WTC11 (cell line): Measurements from ENCODE around the gene DHDDS. TPM values are rescaled to one million over a fixed set of nuclear protein-coding genes. Genes with fewer than 3 reads are reported as not detected.

Experiments
- ATF1 ChIP-seq: sonication (generic); formaldehyde crosslinking; IDR thresholded peaks from 2 replicates; pipeline ENCODE4 v1.8.1; 2023; ENCODE audit warnings: mild to moderate bottlenecking, moderate library complexity, missing genetic modification reagents
- CBFB ChIP-seq: sonication (generic); formaldehyde crosslinking; IDR thresholded peaks from 2 replicates; pipeline ENCODE4 v1.8.1; 2022; ENCODE audit warnings: mild to moderate bottlenecking, low read depth, missing genetic modification reagents
- ELF4 ChIP-seq: sonication (generic); formaldehyde crosslinking; IDR thresholded peaks from 2 replicates; pipeline ENCODE4 v1.8.1; 2022; ENCODE audit warnings: low read depth, mild to moderate bottlenecking, moderate library complexity, missing genetic modification reagents
- ETV6 ChIP-seq: sonication (generic); formaldehyde crosslinking; IDR thresholded peaks from 2 replicates; pipeline ENCODE4 v1.8.1; 2022; ENCODE audit warnings: mild to moderate bottlenecking, missing genetic modification reagents
- JUN ChIP-seq: sonication (generic); formaldehyde crosslinking; IDR thresholded peaks from 2 replicates; pipeline ENCODE4 v1.8.0; 2023; ENCODE audit warnings: mild to moderate bottlenecking, missing genetic modification reagents
- NFATC4 ChIP-seq: fragments of 250-450 bp; sonication (Bioruptor Pico); IDR thresholded peaks from 2 replicates; pipeline ENCODE4 v1.9.0; 2021; ENCODE audit warnings: mild to moderate bottlenecking
- NR2C2 ChIP-seq: sonication (generic); formaldehyde crosslinking; IDR thresholded peaks from 2 replicates; pipeline ENCODE4 v1.8.0; 2022; ENCODE audit warnings: mild to moderate bottlenecking, missing genetic modification reagents
- OVOL2 ChIP-seq: fragments of 250-450 bp; sonication (Bioruptor Pico); IDR thresholded peaks from 2 replicates; pipeline ENCODE4 v1.9.0; 2021; ENCODE audit warnings: mild to moderate bottlenecking, borderline replicate concordance
- PRRX2 ChIP-seq: fragments of 250-450 bp; sonication (Bioruptor Pico); IDR thresholded peaks from 2 replicates; pipeline ENCODE4 v1.8.0; 2021; ENCODE audit warnings: mild to moderate bottlenecking
- RELA ChIP-seq: sonication (generic); formaldehyde crosslinking; IDR thresholded peaks from 2 replicates; pipeline ENCODE4 v1.8.1; 2022; ENCODE audit warnings: missing genetic modification reagents, mild to moderate bottlenecking, borderline replicate concordance
- SOX15 ChIP-seq: fragments of 250-450 bp; sonication (Bioruptor Pico); IDR thresholded peaks from 2 replicates; pipeline ENCODE4 v1.9.0; 2021; ENCODE audit warnings: mild to moderate bottlenecking
- TEAD1 ChIP-seq: sonication (generic); formaldehyde crosslinking; IDR thresholded peaks from 2 replicates; pipeline ENCODE4 v1.8.0; 2022; ENCODE audit warnings: mild to moderate bottlenecking, missing genetic modification reagents
- ZBTB21 ChIP-seq: sonication (generic); formaldehyde crosslinking; IDR thresholded peaks from 2 replicates; pipeline ENCODE4 v1.8.1; 2023; ENCODE audit warnings: mild to moderate bottlenecking, missing genetic modification reagents, borderline replicate concordance
- ZNF138 ChIP-seq: sonication (generic); formaldehyde crosslinking; conservative IDR thresholded peaks from 2 replicates; pipeline ENCODE4 v1.8.1; 2022; ENCODE audit warnings: mild to moderate bottlenecking, moderate library complexity, missing genetic modification reagents
- ZNF416 ChIP-seq: fragments of 250-450 bp; sonication (Bioruptor Pico); IDR thresholded peaks from 2 replicates; pipeline ENCODE4 v1.9.0; 2021; ENCODE audit warnings: mild to moderate bottlenecking, inconsistent platforms
- total RNA-seq: library from RNA; stranded (reverse); gene quantifications from 3 replicates; pipeline ENCODE4 v1.2.3, GENCODE V29; 2021
- TF ChIP-seq, protein P1 (sequence below): sonication (generic); formaldehyde crosslinking; IDR thresholded peaks from 2 replicates; pipeline ENCODE4 v1.8.1; 2023; ENCODE audit warnings: mild to moderate bottlenecking, missing genetic modification reagents
- TF ChIP-seq, protein P2 (sequence below): fragments of 250-450 bp; sonication (Bioruptor Pico); IDR thresholded peaks from 2 replicates; pipeline ENCODE4 v1.9.0; 2021; ENCODE audit warnings: mild to moderate bottlenecking, borderline replicate concordance
- TF ChIP-seq, protein P3 (sequence below): sonication (generic); formaldehyde crosslinking; IDR thresholded peaks from 2 replicates; pipeline ENCODE4 v1.8.1; 2022; ENCODE audit warnings: low read depth, missing genetic modification reagents, borderline replicate concordance
- TF ChIP-seq, protein P4 (sequence below): fragments of 250-450 bp; sonication (Bioruptor Pico); IDR thresholded peaks from 2 replicates; pipeline ENCODE4 v2.1.2; 2022; ENCODE audit warnings: mild to moderate bottlenecking, moderate library complexity
- TF ChIP-seq, protein P5 (sequence below): sonication (generic); formaldehyde crosslinking; IDR thresholded peaks from 2 replicates; pipeline ENCODE4 v1.8.1; 2023; ENCODE audit warnings: mild to moderate bottlenecking, missing genetic modification reagents, moderate library complexity
- TF ChIP-seq, protein P6 (sequence below): fragments of 250-450 bp; sonication (Bioruptor Pico); IDR thresholded peaks from 2 replicates; pipeline ENCODE4 v1.9.0; 2021; ENCODE audit warnings: mild to moderate bottlenecking
- TF ChIP-seq, protein P7 (sequence below): fragments of 250-450 bp; sonication (Bioruptor Pico); IDR thresholded peaks from 2 replicates; pipeline ENCODE4 v1.8.0; 2021; ENCODE audit warnings: mild to moderate bottlenecking

Gene DHDDS
- total RNA-seq, 1 experiment from 2014 or later = 55.4 TPM

DNA sequence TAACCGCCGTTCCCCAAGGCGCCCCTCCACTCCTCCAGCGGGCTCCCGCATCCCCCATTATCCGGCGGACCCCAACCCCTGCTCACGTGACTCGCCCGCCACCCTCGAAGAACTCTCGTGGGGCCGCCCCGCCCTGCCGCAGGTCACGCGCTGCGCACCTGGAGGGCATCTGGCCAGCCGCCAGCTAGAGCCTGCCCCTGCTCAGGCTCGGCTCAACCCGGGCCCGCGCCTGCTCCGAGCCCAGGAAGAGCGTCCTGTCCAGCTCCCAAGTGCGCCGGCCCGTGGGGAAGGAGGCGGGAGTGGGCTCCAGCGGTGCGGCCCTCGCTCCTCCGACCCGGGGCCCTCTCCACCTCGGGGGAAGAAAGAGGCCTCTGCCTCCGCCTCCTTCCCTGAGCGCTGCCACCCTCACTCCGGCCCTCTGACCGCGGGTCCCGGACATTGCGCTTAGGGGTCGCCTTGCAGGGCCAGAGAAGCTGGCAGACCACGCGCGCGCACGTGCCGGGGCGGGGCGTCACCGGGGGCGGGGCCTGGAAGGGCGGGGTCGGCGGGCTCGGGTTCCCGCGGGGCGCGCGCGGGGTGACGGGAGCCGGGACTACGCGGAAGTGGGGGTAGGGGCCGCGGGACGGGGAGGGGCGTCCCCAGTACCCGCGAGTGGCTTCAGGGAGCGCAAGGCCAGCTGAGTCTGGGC lies 68.5 kb downstream of the DHDDS start (continued):
- TF ChIP-seq, protein P1, sequence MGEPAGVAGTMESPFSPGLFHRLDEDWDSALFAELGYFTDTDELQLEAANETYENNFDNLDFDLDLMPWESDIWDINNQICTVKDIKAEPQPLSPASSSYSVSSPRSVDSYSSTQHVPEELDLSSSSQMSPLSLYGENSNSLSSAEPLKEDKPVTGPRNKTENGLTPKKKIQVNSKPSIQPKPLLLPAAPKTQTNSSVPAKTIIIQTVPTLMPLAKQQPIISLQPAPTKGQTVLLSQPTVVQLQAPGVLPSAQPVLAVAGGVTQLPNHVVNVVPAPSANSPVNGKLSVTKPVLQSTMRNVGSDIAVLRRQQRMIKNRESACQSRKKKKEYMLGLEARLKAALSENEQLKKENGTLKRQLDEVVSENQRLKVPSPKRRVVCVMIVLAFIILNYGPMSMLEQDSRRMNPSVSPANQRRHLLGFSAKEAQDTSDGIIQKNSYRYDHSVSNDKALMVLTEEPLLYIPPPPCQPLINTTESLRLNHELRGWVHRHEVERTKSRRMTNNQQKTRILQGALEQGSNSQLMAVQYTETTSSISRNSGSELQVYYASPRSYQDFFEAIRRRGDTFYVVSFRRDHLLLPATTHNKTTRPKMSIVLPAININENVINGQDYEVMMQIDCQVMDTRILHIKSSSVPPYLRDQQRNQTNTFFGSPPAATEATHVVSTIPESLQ (CRISPR knock-in tag) = peak; percentile 65; the same call in 1 of the 2 replicates
- TF ChIP-seq PRRX2 = no peak
- TF ChIP-seq ELF4 = no peak
- TF ChIP-seq OVOL2 (CRISPR knock-in tag) = no peak
- no peak for TF ChIP-seq SOX15 (CRISPR knock-in tag)
- TF ChIP-seq, protein P2, sequence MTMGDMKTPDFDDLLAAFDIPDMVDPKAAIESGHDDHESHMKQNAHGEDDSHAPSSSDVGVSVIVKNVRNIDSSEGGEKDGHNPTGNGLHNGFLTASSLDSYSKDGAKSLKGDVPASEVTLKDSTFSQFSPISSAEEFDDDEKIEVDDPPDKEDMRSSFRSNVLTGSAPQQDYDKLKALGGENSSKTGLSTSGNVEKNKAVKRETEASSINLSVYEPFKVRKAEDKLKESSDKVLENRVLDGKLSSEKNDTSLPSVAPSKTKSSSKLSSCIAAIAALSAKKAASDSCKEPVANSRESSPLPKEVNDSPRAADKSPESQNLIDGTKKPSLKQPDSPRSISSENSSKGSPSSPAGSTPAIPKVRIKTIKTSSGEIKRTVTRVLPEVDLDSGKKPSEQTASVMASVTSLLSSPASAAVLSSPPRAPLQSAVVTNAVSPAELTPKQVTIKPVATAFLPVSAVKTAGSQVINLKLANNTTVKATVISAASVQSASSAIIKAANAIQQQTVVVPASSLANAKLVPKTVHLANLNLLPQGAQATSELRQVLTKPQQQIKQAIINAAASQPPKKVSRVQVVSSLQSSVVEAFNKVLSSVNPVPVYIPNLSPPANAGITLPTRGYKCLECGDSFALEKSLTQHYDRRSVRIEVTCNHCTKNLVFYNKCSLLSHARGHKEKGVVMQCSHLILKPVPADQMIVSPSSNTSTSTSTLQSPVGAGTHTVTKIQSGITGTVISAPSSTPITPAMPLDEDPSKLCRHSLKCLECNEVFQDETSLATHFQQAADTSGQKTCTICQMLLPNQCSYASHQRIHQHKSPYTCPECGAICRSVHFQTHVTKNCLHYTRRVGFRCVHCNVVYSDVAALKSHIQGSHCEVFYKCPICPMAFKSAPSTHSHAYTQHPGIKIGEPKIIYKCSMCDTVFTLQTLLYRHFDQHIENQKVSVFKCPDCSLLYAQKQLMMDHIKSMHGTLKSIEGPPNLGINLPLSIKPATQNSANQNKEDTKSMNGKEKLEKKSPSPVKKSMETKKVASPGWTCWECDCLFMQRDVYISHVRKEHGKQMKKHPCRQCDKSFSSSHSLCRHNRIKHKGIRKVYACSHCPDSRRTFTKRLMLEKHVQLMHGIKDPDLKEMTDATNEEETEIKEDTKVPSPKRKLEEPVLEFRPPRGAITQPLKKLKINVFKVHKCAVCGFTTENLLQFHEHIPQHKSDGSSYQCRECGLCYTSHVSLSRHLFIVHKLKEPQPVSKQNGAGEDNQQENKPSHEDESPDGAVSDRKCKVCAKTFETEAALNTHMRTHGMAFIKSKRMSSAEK (CRISPR knock-in tag) = no peak
- no peak for TF ChIP-seq NFATC4 (CRISPR knock-in tag)
- peak; percentile 78 for TF ChIP-seq ETV6 (CRISPR knock-in tag)
- TF ChIP-seq CBFB (CRISPR knock-in tag) = 0 out of 2 replicates have a peak, but pooled peaks have one; percentile 71
- TF ChIP-seq, protein P3, sequence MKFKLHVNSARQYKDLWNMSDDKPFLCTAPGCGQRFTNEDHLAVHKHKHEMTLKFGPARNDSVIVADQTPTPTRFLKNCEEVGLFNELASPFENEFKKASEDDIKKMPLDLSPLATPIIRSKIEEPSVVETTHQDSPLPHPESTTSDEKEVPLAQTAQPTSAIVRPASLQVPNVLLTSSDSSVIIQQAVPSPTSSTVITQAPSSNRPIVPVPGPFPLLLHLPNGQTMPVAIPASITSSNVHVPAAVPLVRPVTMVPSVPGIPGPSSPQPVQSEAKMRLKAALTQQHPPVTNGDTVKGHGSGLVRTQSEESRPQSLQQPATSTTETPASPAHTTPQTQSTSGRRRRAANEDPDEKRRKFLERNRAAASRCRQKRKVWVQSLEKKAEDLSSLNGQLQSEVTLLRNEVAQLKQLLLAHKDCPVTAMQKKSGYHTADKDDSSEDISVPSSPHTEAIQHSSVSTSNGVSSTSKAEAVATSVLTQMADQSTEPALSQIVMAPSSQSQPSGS (CRISPR knock-in tag) = no peak
- no peak for TF ChIP-seq ZNF416 (CRISPR knock-in tag)
- TF ChIP-seq, protein P4, sequence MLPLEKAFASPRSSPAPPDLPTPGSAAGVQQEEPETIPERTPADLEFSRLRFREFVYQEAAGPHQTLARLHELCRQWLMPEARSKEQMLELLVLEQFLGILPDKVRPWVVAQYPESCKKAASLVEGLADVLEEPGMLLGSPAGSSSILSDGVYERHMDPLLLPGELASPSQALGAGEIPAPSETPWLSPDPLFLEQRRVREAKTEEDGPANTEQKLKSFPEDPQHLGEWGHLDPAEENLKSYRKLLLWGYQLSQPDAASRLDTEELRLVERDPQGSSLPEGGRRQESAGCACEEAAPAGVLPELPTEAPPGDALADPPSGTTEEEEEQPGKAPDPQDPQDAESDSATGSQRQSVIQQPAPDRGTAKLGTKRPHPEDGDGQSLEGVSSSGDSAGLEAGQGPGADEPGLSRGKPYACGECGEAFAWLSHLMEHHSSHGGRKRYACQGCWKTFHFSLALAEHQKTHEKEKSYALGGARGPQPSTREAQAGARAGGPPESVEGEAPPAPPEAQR (CRISPR knock-in tag) = no peak
- no peak for TF ChIP-seq NR2C2 (CRISPR knock-in tag)
- TF ChIP-seq TEAD1 (CRISPR knock-in tag) = peak; percentile 85; the same call in 1 of the 2 replicates
- TF ChIP-seq ZBTB21 (CRISPR knock-in tag) = peak; percentile 83; the same call in 1 of the 2 replicates
- TF ChIP-seq, protein P5, sequence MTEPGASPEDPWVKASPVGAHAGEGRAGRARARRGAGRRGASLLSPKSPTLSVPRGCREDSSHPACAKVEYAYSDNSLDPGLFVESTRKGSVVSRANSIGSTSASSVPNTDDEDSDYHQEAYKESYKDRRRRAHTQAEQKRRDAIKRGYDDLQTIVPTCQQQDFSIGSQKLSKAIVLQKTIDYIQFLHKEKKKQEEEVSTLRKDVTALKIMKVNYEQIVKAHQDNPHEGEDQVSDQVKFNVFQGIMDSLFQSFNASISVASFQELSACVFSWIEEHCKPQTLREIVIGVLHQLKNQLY = peak; percentile 15; the same call in 1 of the 2 replicates
- TF ChIP-seq JUN (CRISPR knock-in tag) = 0 out of 2 replicates have a peak, but pooled peaks have one; percentile 52
- TF ChIP-seq, protein P6, sequence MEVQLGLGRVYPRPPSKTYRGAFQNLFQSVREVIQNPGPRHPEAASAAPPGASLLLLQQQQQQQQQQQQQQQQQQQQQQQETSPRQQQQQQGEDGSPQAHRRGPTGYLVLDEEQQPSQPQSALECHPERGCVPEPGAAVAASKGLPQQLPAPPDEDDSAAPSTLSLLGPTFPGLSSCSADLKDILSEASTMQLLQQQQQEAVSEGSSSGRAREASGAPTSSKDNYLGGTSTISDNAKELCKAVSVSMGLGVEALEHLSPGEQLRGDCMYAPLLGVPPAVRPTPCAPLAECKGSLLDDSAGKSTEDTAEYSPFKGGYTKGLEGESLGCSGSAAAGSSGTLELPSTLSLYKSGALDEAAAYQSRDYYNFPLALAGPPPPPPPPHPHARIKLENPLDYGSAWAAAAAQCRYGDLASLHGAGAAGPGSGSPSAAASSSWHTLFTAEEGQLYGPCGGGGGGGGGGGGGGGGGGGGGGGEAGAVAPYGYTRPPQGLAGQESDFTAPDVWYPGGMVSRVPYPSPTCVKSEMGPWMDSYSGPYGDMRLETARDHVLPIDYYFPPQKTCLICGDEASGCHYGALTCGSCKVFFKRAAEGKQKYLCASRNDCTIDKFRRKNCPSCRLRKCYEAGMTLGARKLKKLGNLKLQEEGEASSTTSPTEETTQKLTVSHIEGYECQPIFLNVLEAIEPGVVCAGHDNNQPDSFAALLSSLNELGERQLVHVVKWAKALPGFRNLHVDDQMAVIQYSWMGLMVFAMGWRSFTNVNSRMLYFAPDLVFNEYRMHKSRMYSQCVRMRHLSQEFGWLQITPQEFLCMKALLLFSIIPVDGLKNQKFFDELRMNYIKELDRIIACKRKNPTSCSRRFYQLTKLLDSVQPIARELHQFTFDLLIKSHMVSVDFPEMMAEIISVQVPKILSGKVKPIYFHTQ (CRISPR knock-in tag) = no peak
- TF ChIP-seq RELA (CRISPR knock-in tag) = peak; percentile 54
- TF ChIP-seq, protein P7, sequence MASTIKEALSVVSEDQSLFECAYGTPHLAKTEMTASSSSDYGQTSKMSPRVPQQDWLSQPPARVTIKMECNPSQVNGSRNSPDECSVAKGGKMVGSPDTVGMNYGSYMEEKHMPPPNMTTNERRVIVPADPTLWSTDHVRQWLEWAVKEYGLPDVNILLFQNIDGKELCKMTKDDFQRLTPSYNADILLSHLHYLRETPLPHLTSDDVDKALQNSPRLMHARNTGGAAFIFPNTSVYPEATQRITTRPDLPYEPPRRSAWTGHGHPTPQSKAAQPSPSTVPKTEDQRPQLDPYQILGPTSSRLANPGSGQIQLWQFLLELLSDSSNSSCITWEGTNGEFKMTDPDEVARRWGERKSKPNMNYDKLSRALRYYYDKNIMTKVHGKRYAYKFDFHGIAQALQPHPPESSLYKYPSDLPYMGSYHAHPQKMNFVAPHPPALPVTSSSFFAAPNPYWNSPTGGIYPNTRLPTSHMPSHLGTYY (CRISPR knock-in tag) = no peak
- TF ChIP-seq ZNF138 (CRISPR knock-in tag) = no peak; the same call in 1 of the 2 replicates
- peak; percentile 20; the same call in 1 of the 2 replicates for TF ChIP-seq ATF1 (CRISPR knock-in tag)
